GM08714 (cell line): ENCODE results near the gene PDP2.

Experiments
- H3K4me3 ChIP-seq: fragments of 200-500 bp; sonication (Bioruptor generic); 2 replicates; pipeline ENCODE4 v1.5.1; 2014; ENCODE audit warnings: mild to moderate bottlenecking, low read length, inconsistent platforms
- ZNF274 ChIP-seq: IDR thresholded peaks from 2 replicates; pipeline ENCODE4 v1.6.1; 2012; ENCODE audit warnings: mild to moderate bottlenecking, low read depth, low read length

PDP2 gene

GRCh38 chr16:66880288-66881013, at the start of gene PDP2:
Gene PDP2 (plus strand): TSS chr16:66880515. CDS start chr16:66884285, 3,770 bp downstream.
- H3K4me3 ChIP-seq, result peak within 1 kb of the TSS; percentile 84
- TF ChIP-seq ZNF274, result no peak

- TF ChIP-seq ZNF274, result no peak
- H3K4me3 ChIP-seq, result no peak overlapping the region
These were observed 48.1 kb upstream of the PDP2 start for GRCh38 chr16:66832190-66832589.

GRCh38 chr16:66832661-66833305, 47.5 kb upstream of the PDP2 start:
- no peak overlapping the region for H3K4me3 ChIP-seq
- TF ChIP-seq ZNF274, result no peak

- H3K4me3 ChIP-seq, result no peak overlapping the region
- TF ChIP-seq ZNF274, result no peak
These were observed 45.6 kb upstream of the PDP2 start for GRCh38 chr16:66834746-66835145.

GRCh38 chr16:66840883-66841282, 39.4 kb upstream of the PDP2 start:
- no peak overlapping the region for H3K4me3 ChIP-seq
- no peak for TF ChIP-seq ZNF274

GRCh38 chr16:66841366-66841765, 38.9 kb upstream of the PDP2 start:
- H3K4me3 ChIP-seq, result no peak overlapping the region
- no peak for TF ChIP-seq ZNF274

- H3K4me3 ChIP-seq, result no peak overlapping the region
- no peak for TF ChIP-seq ZNF274
These were observed 37.5 kb upstream of the PDP2 start for GRCh38 chr16:66842765-66843164.

GRCh38 chr16:66843191-66843590, 37.1 kb upstream of the PDP2 start:
- H3K4me3 ChIP-seq, result no peak overlapping the region
- no peak for TF ChIP-seq ZNF274

GRCh38 chr16:66844009-66844341, 36.3 kb upstream of the PDP2 start:
- no peak overlapping the region for H3K4me3 ChIP-seq
- TF ChIP-seq ZNF274, result no peak

- TF ChIP-seq ZNF274, result no peak
- H3K4me3 ChIP-seq, result no peak within 1 kb of the TSS
These were observed 35.8 kb upstream of the PDP2 start, which contains the start of gene CA7 for GRCh38 chr16:66844342-66845079. Gene CA7 (plus strand): TSS chr16:66844414. CDS start chr16:66844488, 74 bp downstream.

GRCh38 chr16:66845080-66845410, 35.3 kb upstream of the PDP2 start:
- no peak for TF ChIP-seq ZNF274
- H3K4me3 ChIP-seq, result no peak overlapping the region

GRCh38 chr16:66845791-66846221, 34.5 kb upstream of the PDP2 start:
- no peak for TF ChIP-seq ZNF274

GRCh38 chr16:66846266-66846665, 34.0 kb upstream of the PDP2 start:
- TF ChIP-seq ZNF274, result no peak
- no peak overlapping the region for H3K4me3 ChIP-seq

More at GRCh38 chr16:66845791-66846221, 34.5 kb upstream of the PDP2 start:
- no peak overlapping the region for H3K4me3 ChIP-seq

- H3K4me3 ChIP-seq, result no peak overlapping the region
- TF ChIP-seq ZNF274, result no peak
These were observed 33.5 kb upstream of the PDP2 start for GRCh38 chr16:66846831-66847230.
